ENCODE results near the gene HYDIN. TPM values are rescaled to one million over a fixed set of nuclear protein-coding genes. Genes with fewer than 3 reads are reported as not detected.

The HYDIN gene
- total RNA-seq, 1 donor from 2014 or later = 2.6 TPM

Other genes starting within 250 kb of the HYDIN start
- gene CMTR2, start 58.7 kb upstream of the HYDIN start, total RNA-seq = 8.9 TPM
- 0.70 TPM for gene CALB2, start 128.0 kb upstream of the HYDIN start, total RNA-seq
- gene TLE7, start 211.3 kb upstream of the HYDIN start, total RNA-seq = not detected
- 5.9 TPM for gene ZNF23, start 231.5 kb upstream of the HYDIN start, total RNA-seq

Data from cardiac septum (tissue), 1 donor.